ENCODE data around the gene PRIM2.
"Not testable (repeated sequence)": the region's sequence is repeated elsewhere in the genome, so short reads cannot be mapped to it uniquely, and the experiment has no call there.

PRIM2 gene

GRCh38 chr6:57449496-57450066 is 132.2 kb downstream of the PRIM2 start:
- not testable (repeated sequence) for DNase-seq

- DNase-seq: not testable (repeated sequence)
Observed at GRCh38 chr6:57459781-57460180, 142.4 kb downstream of the PRIM2 start.

GRCh38 chr6:57461022-57461421 is 143.6 kb downstream of the PRIM2 start:
- DNase-seq: not testable (repeated sequence)

- not testable (repeated sequence) for DNase-seq
Observed at GRCh38 chr6:57463809-57464208, 146.4 kb downstream of the PRIM2 start.

DNA sequence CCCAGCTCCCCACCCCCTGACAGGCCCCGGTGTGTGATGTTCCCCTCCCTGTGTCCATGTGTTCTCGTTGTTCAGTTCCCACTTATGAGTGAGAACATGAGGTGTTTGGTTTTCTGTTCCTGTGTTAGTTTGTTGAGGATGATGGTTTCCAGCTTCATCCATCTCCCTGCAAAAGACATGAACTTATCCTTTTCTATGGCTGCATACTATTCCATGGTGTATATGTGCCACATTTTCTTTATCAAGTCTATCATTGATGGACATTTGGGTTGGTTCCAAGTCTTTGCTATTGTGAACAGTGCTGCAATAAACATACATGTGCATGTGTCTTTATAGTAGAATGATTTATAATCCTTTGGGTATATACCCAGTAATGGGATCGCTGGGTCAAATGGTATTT is 148.5 kb downstream of the PRIM2 start:
- DNase-seq: not testable (repeated sequence)

DNA sequence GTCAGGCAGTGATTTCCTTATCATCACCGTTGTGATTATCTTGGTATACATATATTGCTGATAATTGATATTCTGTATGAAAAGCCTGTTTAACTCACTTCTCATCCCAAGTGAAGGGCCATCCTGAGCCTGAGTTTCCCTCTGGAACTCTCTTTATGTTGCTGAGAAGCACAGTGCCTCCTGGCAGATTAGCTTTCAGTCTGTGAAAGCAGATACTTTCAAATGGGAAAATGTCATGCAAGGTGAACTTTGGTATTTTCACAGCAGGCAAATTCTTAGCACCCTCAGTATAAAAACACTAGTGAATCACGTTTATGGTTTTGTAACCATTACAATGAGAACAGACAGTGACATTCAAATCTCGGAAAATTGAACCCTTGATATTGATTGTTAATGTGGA is 151.6 kb downstream of the PRIM2 start:
- DNase-seq: no peak

DNA sequence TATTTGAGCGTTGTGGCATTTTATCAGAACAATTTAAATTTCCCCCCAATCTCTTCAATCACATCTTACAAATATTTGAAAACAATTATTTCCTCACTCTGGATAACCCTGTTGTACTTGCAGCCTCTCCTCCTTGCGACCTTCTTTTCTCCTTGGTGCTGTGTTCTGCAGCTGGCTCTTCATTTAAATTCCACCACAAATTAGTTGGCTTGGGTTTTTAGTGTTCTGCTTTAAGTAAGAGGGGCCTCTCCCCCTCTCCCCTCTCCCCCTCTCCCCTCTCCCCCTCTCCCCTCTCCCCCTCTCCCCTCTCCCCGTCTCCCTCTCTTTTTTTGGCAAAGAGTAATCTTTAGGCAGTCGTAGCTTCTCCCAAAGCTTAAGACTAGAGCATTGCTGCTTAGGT is 152.7 kb downstream of the PRIM2 start:
- not testable (repeated sequence) for DNase-seq

DNA sequence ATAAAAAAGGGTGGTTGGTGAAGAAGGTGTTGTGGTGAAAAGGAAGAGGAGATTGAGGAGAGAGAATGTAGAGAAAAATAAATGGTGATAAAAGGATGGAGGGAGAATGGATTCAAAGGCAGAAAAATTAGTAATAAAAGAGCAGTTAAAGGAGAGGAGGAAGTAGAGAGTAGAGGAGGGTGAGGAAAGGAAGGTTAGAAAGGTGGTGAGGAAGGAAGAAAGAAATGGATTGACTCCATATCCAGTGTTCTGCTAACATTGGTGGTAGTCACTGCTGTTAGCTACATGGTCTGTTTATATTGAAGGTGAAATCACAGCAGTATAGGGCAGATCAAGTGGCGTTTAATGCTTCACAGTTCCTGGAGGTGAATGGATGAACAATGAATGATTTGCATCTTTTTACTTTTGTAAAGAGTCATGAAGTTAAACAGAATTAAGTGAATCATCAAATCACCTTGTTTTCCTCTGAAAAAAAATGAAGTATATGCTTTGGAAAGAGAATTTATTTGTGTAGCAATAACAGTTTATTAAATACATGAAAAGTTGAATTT is 154.0 kb downstream of the PRIM2 start:
- DNase-seq: not testable (repeated sequence)

DNA sequence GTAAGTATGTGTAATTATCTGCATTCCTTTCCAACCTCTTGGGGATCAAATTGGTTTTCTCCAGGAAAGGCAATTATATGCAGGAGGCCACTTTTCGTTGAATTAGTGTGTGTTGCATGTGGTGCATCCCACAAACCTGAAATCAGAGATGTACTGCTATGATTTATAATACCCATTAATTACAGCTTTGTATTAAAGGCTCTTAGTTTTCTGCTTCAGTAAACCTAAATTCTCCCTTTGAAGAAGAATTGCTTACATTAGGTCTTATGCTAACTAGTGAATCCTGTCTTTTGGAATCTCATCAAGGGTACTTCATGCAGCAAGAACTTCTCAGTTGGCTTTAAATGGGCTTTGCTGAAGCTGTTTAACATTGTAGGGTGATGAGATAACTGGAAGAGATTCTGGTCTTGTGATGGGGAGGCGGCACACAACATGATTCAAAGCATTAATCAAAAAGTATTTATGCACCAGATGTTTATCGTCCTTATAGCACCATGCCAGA is 155.5 kb downstream of the PRIM2 start:
- DNase-seq: not testable (repeated sequence)

DNA sequence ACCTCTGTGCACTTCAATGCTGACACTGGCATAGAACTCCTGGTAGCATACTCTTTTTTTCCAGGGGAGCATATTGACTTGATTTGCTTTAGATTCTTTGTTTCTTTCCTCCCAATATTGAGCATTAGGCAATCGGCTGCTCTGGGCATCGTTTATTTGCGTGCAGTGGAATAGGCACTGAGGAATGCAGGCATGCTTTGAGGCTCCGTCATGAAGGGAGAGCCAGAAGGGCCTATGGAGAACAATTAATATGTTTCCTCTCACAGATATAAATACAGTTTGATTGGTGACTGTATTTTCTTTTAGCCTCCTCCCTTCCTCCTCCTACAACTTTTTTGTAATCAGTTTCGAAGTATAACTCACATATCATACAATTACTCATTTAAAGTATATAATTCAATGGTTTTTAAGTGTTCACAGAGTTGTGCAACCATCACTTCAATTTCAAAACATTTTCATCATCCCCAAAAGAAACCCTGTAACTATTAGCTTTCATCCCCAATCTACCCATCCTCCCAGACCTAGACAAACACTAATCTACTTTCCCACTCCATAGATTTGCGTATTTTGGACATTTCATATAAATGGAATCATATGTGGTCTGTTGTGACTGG is 157.5 kb downstream of the PRIM2 start:
- DNase-seq: not testable (repeated sequence)

- DNase-seq: not testable (repeated sequence)
Observed at GRCh38 chr6:57475656-57476055, 158.2 kb downstream of the PRIM2 start.

- DNase-seq: not testable (repeated sequence)
Observed at GRCh38 chr6:57480194-57480593, 162.8 kb downstream of the PRIM2 start.

- not testable (repeated sequence) for DNase-seq
Observed at GRCh38 chr6:57481121-57481520, 163.7 kb downstream of the PRIM2 start.

GRCh38 chr6:57482471-57482870 is 165.0 kb downstream of the PRIM2 start:
- not testable (repeated sequence) for DNase-seq

DNA sequence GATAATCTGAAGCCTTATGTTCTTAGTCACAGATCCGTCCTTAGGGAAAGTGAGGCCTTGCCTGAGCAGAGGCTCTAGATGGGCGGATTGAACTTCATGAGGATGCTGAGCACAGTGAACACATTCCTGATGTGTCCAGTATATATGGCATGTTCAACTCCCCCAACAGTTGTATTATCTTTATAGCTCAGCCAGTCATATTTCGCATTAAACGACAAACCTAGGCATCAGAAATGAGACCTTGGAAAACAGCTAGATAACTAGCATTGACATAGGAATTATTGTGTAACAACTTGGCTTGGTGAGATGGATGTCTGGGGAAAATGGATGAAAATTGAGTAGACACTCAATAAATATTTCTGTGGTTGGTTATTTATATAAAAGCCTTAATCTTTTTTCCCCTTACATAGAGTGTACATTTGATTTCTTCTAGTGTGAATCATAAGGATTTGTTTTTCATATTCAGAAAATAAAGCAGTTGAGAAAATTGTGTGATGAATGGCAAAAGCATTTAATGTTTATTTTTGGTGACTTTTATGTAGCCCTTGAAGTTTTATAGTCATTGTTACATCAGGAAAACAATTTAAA is 169.2 kb downstream of the PRIM2 start:
- not testable (repeated sequence) for DNase-seq

DNA sequence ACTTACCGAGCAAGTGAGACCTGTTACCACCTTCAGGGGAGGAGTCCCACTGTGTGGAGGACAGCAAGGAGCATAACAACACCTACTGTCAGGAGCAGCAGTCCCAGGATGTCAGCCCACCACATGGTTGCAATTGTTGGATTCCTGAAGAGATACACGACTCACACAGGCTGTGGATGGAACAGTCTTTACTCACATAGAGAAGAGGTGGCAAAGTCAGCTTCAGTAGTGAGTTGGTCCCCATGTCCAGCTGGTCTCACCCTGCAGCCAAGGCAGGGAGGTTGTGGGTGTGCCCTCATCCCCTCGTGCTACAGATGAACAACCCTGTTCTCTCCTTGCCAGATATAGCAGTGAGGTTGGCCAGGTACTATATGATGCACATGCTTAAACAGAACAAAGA is 171.1 kb downstream of the PRIM2 start:
- not testable (repeated sequence) for DNase-seq

DNA sequence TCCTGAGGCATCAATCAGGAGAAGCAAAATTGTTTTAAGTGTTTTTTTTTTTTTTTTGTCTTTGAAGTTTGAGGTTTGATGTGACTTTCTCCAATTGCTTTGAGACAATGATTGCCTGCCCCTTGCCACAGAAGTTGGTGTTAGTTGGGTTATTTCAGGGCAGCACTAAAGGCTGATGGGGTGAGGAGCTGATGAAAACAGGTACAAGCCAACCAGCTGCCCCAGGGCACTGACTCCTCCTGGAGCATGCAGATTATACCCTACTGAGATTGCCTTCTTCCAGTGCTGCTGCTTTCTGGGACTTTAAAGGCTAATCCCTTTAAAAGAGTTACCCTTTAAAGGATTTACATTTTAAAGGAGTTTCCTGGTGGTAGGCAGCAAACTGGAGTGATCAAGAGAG is 172.5 kb downstream of the PRIM2 start:
- DNase-seq: not testable (repeated sequence)

GRCh38 chr6:57491795-57492194 is 174.4 kb downstream of the PRIM2 start:
- DNase-seq: not testable (repeated sequence)

DNA sequence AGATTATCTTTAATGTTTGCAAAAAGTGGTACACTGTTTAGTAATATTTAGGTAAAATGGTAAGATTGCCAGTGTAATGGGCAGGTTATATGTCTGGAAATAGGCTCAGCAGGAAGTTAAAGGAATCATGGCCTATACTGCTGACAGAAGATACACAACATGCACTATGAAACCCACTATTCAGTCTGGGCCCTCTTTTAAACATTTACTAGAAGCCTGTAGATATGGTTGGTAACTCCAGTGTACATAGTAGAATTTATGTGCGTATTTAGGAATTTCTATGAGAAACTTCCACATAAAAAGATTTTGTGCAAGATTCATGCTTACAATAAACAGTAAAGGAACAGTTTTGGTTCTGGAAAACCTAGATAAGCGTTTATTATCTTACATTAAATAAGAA is 178.8 kb downstream of the PRIM2 start:
- DNase-seq: not testable (repeated sequence)

- not testable (repeated sequence) for DNase-seq
Observed at GRCh38 chr6:57500368-57501021, 183.1 kb downstream of the PRIM2 start.

DNA sequence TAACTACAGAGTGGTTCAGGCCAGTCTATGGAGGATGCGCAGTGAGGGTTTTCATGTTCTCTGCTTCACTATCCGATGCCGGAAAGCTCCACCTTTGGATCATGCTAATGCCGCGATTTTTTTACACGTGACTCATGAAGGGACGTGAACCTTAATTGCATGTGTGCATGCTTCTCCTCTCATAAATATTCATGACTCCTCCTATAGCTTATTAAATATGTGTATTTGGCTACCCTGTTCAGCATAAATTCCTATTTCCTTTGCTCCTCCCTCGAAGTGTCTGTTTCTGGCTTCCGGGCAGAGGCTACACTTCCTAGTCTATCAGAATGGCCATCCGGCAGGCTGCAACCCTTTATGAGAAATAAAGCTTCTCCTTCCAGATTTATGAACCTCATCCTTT is 185.0 kb downstream of the PRIM2 start:
- DNase-seq: not testable (repeated sequence)

DNA sequence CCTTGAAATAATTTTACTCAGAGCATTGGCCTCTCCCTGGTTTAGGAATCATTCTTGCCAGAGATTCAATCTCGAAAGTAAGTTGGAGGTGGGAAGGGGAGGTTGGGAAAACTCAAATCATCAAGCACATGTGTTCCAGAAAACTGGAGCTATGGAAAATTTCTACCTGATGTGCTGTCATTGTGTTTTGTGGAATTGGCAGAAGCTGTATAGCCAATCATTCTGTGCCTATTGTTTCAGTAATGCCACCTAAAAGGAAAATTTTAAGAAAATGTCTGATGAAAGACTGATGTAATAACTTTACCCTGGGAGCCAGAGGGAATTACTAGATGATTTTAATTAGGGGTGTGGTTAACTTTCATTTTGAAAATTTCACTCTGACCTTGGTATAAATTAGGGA is 187.8 kb downstream of the PRIM2 start:
- DNase-seq: not testable (repeated sequence)

GRCh38 chr6:57510390-57510789 is 193.0 kb downstream of the PRIM2 start:
- DNase-seq: not testable (repeated sequence)
